ENCODE data around the gene GLYR1. TPM values are rescaled to one million over a fixed set of nuclear protein-coding genes. Genes with fewer than 3 reads are reported as not detected.

GLYR1 gene
- total and polyA plus RNA-seq, 2 of the 4 experiments (the other 2 are of a cell fraction): 26.0 to 54.2 TPM

DNA sequence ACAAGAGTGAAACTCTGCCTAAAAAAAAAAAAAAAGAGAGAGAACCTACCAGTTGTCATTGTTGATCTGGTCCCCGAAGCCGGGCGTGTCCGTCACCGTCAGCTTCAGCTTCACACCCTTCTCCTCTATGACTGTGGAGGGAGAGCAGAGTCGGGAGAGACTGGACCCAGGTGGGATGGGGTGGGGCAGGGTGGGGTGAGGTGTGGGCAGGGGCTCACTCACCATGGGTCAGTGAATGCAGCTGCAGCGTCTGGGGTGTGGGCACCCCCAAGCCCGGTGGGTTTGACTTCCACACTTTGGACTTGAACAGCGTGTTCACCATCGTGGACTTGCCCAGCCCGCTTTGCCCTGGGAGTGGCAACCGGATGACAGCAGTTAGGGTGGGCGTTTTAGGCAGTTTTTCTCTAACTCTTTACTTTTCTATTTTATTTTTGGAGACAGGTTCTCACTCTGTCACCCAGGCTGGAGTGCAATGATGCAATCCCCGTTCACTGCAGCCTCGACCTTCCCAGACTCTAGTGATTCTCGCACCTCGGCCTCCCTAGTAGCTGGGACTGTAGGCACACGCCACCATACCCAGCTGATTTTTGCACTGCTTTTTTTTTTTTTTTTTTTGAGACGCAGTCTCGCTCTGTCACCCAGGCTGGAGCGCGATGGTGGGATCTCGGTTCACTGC lies 61.2 kb downstream of the GLYR1 start:
- no peak for ATAC-seq (ENCODE audit: low read depth)
- no peak overlapping the region for H3K9ac ChIP-seq (ENCODE audit: low read depth, low read length)
- H2BK5ac ChIP-seq (ENCODE audit: low read depth, low read length, poor library complexity, severe bottlenecking): no peak overlapping the region
- no peak overlapping the region for H2BK20ac ChIP-seq (ENCODE audit: low read depth, low read length)
- intact Hi-C loops (cut with micrococcal nuclease): no loop called here
- H4K5ac ChIP-seq (ENCODE audit: low read depth, low read length): no peak overlapping the region
- H3K4me3 ChIP-seq (ENCODE audit: insufficient read depth, low read depth, low read length): no peak overlapping the region
- H2AFZ ChIP-seq (replicated peaks; ENCODE audit: low read length, poor library complexity): no peak overlapping the region
- no peak overlapping the region for H4K91ac ChIP-seq (ENCODE audit: insufficient read depth, low read depth, low read length)
- CTCF ChIA-PET: no interaction called here
- no peak overlapping the region for H2BK15ac ChIP-seq (ENCODE audit: low read depth, low read length)
- POLR2A ChIA-PET (ENCODE audit: unreplicated experiment): no interaction called here
- H3K4me1 ChIP-seq (ENCODE audit: control insufficient read depth, insufficient read depth, low read length): no peaks in the 10 kb centered on the region
- H3K27me3 ChIP-seq (ENCODE audit: control insufficient read depth, insufficient read depth, low read length): no peaks in the 10 kb centered on the region; the same call in 1 of the 2 replicates
- no peak for DNase-seq
- TF ChIP-seq POLR2A (IDR thresholded peaks at IDR 0.05; ENCODE audit: low read depth, low read length): no peak
- TF ChIP-seq MXI1 (IDR thresholded peaks at IDR 0.05; ENCODE audit: borderline replicate concordance, low read depth, low read length): no peak
- TF ChIP-seq CEBPB (IDR thresholded peaks at IDR 0.05; ENCODE audit: low read depth, low read length): no peak
- no peak for TF ChIP-seq FOS (IDR thresholded peaks at IDR 0.05; ENCODE audit: low read depth, low read length)
- TF ChIP-seq BHLHE40 (IDR thresholded peaks at IDR 0.05; ENCODE audit: low read depth, low read length): no peak
- no peak for TF ChIP-seq RAD21 (IDR thresholded peaks at IDR 0.05; ENCODE audit: low read length)
- no peak for TF ChIP-seq RFX5 (IDR thresholded peaks at IDR 0.05; ENCODE audit: low read depth, low read length)
- TF ChIP-seq NFE2L2 (IDR thresholded peaks at IDR 0.05; ENCODE audit: low read depth, low read length): no peak
- TF ChIP-seq MAFK (IDR thresholded peaks at IDR 0.05; ENCODE audit: low read depth, low read length): no peak
- TF ChIP-seq, protein P1, sequence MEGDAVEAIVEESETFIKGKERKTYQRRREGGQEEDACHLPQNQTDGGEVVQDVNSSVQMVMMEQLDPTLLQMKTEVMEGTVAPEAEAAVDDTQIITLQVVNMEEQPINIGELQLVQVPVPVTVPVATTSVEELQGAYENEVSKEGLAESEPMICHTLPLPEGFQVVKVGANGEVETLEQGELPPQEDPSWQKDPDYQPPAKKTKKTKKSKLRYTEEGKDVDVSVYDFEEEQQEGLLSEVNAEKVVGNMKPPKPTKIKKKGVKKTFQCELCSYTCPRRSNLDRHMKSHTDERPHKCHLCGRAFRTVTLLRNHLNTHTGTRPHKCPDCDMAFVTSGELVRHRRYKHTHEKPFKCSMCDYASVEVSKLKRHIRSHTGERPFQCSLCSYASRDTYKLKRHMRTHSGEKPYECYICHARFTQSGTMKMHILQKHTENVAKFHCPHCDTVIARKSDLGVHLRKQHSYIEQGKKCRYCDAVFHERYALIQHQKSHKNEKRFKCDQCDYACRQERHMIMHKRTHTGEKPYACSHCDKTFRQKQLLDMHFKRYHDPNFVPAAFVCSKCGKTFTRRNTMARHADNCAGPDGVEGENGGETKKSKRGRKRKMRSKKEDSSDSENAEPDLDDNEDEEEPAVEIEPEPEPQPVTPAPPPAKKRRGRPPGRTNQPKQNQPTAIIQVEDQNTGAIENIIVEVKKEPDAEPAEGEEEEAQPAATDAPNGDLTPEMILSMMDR (conservative IDR thresholded peaks at IDR 0.05; ENCODE audit: low read depth, low read length): no peak
- TF ChIP-seq MAZ (IDR thresholded peaks at IDR 0.05; ENCODE audit: borderline replicate concordance, low read depth, low read length): no peak
- TF ChIP-seq, protein P2, sequence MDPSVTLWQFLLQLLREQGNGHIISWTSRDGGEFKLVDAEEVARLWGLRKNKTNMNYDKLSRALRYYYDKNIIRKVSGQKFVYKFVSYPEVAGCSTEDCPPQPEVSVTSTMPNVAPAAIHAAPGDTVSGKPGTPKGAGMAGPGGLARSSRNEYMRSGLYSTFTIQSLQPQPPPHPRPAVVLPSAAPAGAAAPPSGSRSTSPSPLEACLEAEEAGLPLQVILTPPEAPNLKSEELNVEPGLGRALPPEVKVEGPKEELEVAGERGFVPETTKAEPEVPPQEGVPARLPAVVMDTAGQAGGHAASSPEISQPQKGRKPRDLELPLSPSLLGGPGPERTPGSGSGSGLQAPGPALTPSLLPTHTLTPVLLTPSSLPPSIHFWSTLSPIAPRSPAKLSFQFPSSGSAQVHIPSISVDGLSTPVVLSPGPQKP (IDR thresholded peaks at IDR 0.05; ENCODE audit: borderline replicate concordance, low read depth, low read length): no peak
- TF ChIP-seq CHD1 (IDR thresholded peaks at IDR 0.05; ENCODE audit: low read depth, low read length): no peak
- TF ChIP-seq, protein P3, sequence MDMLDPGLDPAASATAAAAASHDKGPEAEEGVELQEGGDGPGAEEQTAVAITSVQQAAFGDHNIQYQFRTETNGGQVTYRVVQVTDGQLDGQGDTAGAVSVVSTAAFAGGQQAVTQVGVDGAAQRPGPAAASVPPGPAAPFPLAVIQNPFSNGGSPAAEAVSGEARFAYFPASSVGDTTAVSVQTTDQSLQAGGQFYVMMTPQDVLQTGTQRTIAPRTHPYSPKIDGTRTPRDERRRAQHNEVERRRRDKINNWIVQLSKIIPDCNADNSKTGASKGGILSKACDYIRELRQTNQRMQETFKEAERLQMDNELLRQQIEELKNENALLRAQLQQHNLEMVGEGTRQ (IDR thresholded peaks at IDR 0.05; ENCODE audit: low read depth, low read length): no peak
- TF ChIP-seq SMC3 (IDR thresholded peaks at IDR 0.05; ENCODE audit: low read depth, low read length): no peak
- TF ChIP-seq RCOR1 (IDR thresholded peaks at IDR 0.05; ENCODE audit: insufficient replicate concordance, low read length): no peak
- H2AK5ac ChIP-seq (ENCODE audit: low read depth, low read length): no peak overlapping the region
- no peak overlapping the region for H3K23ac ChIP-seq (ENCODE audit: low read depth, low read length)
- dilution Hi-C loops (cut with HindIII; ENCODE audit: low sequenced_read_pairs, unreplicated experiment): no loop called here
- no TSS peak for BruUV-seq (replicated peaks)
- no peak overlapping the region for H2BK120ac ChIP-seq (ENCODE audit: low read depth, low read length)
- H3K79me1 ChIP-seq (ENCODE audit: low read depth in 1 of 2, low read length in 2 of 2): no peaks in the 10 kb centered on the region
- H3K4ac ChIP-seq (ENCODE audit: low read depth, low read length): no peak overlapping the region
- H2AK9ac ChIP-seq (replicated peaks; ENCODE audit: low read depth, low read length, poor library complexity): no peak overlapping the region
- H3K14ac ChIP-seq (replicated peaks; ENCODE audit: low read depth, low read length): no peak overlapping the region
- whole genome bisulfite sequencing, 2 experiments (ENCODE audit: extremely low coverage in 2 of 2, insufficient read length in 1 of 2): 80% methylated on average over 7 of the region's 23 CpGs; no CpG with 5 or more reads in 1 of the 2 experiments
- H3K9me1 ChIP-seq (ENCODE audit: insufficient read depth, low read length): no peaks in the 10 kb centered on the region
- H3K9me3 ChIP-seq (ENCODE audit: control insufficient read depth, insufficient read depth, low read length): no peaks in the 10 kb centered on the region
- H4K20me1 ChIP-seq (ENCODE audit: insufficient read depth, low read length): no peaks in the 10 kb centered on the region
- H3K56ac ChIP-seq (ENCODE audit: extremely low read depth, insufficient read depth, low read length): no peak overlapping the region
- no peak overlapping the region for H3K27ac ChIP-seq (ENCODE audit: insufficient read depth, low read length)
- H3K36me3 ChIP-seq (ENCODE audit: control insufficient read depth, insufficient read depth, low read length): no peaks in the 10 kb centered on the region
- H3K4me2 ChIP-seq (ENCODE audit: low read depth, low read length): no peak overlapping the region
- in situ Hi-C loops (cut with MboI; ENCODE audit: low sequenced_read_pairs): no loop called here
- no peak overlapping the region for H3K18ac ChIP-seq (ENCODE audit: low read depth, low read length)
- H4K8ac ChIP-seq (ENCODE audit: low read depth in 2 of 2, low read length in 2 of 2): no peak overlapping the region
